ENCODE data around the gene AGBL5.
A peak's percentile ranks its signal among the peaks of the same experiment; 100 is the strongest.

The AGBL5 gene

DNA sequence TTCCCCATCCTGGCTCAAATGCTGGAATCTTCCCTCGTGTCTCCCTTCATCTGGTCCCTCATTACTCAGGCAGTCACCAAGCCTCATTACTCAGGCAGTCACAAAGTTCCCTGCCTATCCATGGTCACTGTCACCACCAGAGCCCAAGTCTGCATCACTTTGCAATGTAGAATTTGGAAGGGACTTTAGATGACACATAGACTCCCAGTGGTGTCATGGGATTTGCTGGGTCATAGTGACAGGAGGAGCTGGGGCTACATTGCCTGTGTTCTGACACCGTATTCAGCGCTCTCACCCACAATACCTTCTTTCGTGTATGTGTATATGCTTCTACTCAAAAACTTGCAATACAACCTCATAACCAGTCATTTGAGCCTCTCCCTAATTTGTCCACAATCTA, 24.9 kb downstream of the AGBL5 start:
- DNase-seq = no peak
- Histone ChIP-seq H3K4me1 (peaks cover 40% of the 10 kb centered on the region), H3K27me3 (no peaks in the 10 kb centered on the region), H3K9me3 (no peaks in the 10 kb centered on the region), H3K4me3 (ENCODE audit: low read depth, low read length) (no peak overlapping the region), H3K36me3 (peaks cover 4% of the 10 kb centered on the region)
- TF ChIP-seq, protein P1, sequence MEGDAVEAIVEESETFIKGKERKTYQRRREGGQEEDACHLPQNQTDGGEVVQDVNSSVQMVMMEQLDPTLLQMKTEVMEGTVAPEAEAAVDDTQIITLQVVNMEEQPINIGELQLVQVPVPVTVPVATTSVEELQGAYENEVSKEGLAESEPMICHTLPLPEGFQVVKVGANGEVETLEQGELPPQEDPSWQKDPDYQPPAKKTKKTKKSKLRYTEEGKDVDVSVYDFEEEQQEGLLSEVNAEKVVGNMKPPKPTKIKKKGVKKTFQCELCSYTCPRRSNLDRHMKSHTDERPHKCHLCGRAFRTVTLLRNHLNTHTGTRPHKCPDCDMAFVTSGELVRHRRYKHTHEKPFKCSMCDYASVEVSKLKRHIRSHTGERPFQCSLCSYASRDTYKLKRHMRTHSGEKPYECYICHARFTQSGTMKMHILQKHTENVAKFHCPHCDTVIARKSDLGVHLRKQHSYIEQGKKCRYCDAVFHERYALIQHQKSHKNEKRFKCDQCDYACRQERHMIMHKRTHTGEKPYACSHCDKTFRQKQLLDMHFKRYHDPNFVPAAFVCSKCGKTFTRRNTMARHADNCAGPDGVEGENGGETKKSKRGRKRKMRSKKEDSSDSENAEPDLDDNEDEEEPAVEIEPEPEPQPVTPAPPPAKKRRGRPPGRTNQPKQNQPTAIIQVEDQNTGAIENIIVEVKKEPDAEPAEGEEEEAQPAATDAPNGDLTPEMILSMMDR (IDR thresholded peaks at IDR 0.05; ENCODE audit: low read depth, low read length) = no peak

DNA sequence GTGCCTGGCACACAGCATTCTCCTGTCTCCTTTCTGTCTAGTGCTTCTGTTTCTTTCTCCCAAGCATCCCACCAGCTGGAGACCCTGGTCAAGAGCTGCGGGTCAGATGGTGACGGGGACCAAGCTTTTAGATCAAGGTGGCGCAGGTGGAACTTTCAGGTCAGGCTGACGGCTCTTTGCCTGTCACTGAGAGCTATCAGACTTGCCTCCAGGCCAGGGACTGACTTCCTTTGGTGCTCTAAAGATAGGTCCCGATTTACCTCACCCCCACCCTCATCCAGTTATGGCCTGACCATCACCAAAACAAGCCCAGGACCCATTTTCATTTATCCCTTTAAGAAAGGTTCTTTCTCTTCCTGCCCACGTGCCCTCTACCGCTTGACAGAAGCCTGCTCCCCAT, 25.8 kb downstream of the AGBL5 start:
- TF ChIP-seq, protein P1 (IDR thresholded peaks at IDR 0.05; ENCODE audit: low read depth, low read length) = no peak
- no peaks in the 10 kb centered on the region for H3K27me3 ChIP-seq
- no peaks in the 10 kb centered on the region for H3K9me3 ChIP-seq
- H3K4me3 ChIP-seq (ENCODE audit: low read depth, low read length) = no peak overlapping the region
- peaks cover 46% of the 10 kb centered on the region for H3K4me1 ChIP-seq
- H3K36me3 ChIP-seq = peaks cover 12% of the 10 kb centered on the region
- DNase-seq = no peak

DNA sequence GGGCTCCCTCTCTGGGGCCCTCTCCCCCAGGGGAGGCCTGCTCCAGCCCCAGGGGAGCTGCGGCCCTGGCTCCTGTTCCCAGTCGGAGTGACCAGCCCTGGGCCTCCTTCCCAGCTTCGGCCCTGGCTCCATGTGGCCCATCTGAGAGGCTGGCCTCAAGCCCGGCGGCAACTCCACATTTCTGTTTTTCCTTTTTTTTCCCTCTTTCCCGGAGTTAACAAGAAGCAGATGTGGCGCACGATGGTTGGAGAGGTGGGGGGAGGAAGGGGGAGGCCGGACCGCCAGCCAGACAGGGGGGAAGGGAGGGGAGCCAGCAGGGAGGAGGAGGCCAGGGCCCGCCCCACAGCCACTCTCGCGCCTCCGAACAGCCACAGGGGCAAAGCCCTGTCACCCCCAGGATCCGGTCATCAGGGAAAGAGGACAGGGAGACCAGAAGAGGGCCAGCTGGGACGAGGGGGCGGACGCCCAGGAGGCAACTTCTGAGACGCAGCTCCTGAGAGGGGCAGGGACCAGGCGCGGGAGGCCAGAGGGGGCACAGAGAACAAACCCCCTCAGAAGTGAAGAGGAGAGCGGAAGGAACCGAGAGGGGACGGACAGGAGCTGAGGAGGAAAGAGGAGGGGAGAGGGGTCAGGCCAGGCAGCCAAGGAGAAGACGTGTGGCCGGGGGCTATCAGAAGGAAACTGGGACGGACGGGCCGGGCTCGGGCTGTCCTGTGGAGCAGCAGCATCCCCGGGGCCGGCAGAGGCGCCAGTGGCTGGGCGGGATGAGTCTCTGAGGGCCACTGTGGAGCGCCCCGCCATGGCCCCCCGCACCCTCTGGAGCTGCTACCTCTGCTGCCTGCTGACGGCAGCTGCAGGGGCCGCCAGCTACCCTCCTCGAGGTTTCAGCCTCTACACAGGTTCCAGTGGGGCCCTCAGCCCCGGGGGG, 27.1 kb downstream of the AGBL5 start, which contains the start of gene EMILIN1:
Gene EMILIN1 (plus strand): TSS at position 349 of the 928 bp plus-strand sequence. CDS start 451 bp downstream, at position 800.
- TF ChIP-seq, protein P1 (IDR thresholded peaks at IDR 0.05; ENCODE audit: low read depth, low read length) = no peak
- DNase-seq = peak; percentile 91
- H3K4me1 ChIP-seq = peaks cover 43% of the 10 kb centered on the region
- peaks cover 22% of the 10 kb centered on the region for H3K36me3 ChIP-seq
- no peaks in the 10 kb centered on the region for H3K27me3 ChIP-seq
- H3K9me3 ChIP-seq = no peaks in the 10 kb centered on the region
- peak within 1 kb of the TSS; percentile 93 for H3K4me3 ChIP-seq (ENCODE audit: low read depth, low read length)

DNA sequence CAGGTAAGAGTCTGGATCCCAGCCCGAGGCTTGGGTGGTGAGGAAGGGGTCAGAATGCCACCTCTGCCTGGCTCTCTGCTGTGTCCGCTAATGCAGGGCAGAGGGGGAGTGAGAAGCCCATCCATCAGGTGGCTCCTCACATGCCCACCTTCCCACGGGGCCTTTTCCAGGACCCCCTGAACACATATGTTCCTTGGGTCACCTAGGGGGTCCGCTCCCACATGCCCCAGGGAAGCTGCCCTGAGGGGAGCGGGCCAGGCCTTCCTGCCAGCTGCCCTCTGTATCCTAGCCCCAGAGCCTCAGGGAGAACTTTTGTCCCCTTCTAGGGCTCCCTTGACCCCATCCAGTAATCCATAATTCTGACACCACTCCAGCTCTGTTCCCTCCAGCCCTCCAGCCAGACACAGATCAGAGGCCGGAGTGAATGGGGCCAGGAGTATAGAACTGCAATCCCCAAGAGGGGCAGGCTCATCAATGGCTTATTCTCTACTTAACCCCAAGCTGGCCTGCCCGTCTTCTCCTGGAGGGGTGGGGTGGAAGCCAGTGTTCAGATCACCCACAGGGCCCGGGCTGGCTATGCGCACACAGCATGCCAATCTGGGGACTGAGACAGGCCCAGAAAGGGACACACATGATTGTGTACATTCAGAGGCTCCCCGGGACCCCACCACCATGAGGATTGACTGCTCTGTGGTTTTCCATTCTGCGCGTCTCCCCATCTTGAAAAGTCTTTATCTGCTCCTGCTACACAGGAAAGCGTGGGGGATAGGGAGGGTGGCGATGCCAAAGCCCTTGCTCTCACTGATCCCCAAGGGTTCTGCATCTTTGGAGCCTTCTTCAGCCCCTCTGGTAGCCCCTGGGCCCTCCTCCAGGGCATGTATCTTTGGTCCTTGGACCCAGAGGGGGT, 28.0 kb downstream of the AGBL5 start:
- TF ChIP-seq, protein P1 (IDR thresholded peaks at IDR 0.05; ENCODE audit: low read depth, low read length) = no peak
- peak overlapping the region; percentile 93 for H3K4me3 ChIP-seq (ENCODE audit: low read depth, low read length)
- no peaks in the 10 kb centered on the region for H3K27me3 ChIP-seq
- peaks cover 22% of the 10 kb centered on the region for H3K36me3 ChIP-seq
- DNase-seq = peak; percentile 41
- H3K4me1 ChIP-seq = peaks cover 38% of the 10 kb centered on the region
- no peaks in the 10 kb centered on the region for H3K9me3 ChIP-seq

DNA sequence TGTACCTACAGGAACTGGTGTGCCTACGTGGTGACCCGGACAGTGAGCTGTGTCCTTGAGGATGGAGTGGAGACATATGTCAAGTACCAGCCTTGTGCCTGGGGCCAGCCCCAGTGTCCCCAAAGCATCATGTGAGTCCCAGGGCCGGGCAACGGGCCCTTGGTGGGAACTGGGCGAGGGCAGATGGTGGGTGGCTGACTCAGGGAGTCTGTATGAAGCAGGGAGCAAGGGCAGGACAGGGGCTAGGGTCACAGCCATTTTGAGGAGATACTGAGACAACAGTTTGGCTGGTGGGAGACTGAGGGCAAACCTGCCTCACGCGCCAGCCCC, 28.6 kb downstream of the AGBL5 start:
- Histone ChIP-seq H3K4me3 (ENCODE audit: low read depth, low read length) (peak overlapping the region; percentile 93), H3K27me3 (no peaks in the 10 kb centered on the region), H3K36me3 (peaks cover 22% of the 10 kb centered on the region), H3K4me1 (peaks cover 32% of the 10 kb centered on the region), H3K9me3 (no peaks in the 10 kb centered on the region)
- TF ChIP-seq, protein P1 (IDR thresholded peaks at IDR 0.05; ENCODE audit: low read depth, low read length) = no peak
- no peak for DNase-seq

All from BE2C (cell line).